ENCODE results near the gene USP33.
A peak's percentile ranks its signal among the peaks of the same experiment; 100 is the strongest.
"Not testable (repeated sequence)": the region's sequence is repeated elsewhere in the genome, so short reads cannot be mapped to it uniquely, and the experiment has no call there.

The USP33 gene

GRCh38 chr1:77683160-77684148 is 76.2 kb downstream of the USP33 start:
- DNase-seq (ENCODE audit: low spot score): peak; percentile 90
- in situ Hi-C loops (cut with MboI; ENCODE audit: low sequenced_read_pairs, unreplicated experiment): loop anchor here (25.0 kb wide), 1 partner anchor 429 kb away; no protein-coding TSS in a partner anchor

GRCh38 chr1:77682460-77683159 is 77.0 kb downstream of the USP33 start, which contains the start of gene ZZZ3:
Gene ZZZ3 (minus strand): TSS chr1:77682658. CDS start chr1:77633354, 49,304 bp downstream.
- in situ Hi-C loops (cut with MboI; ENCODE audit: low sequenced_read_pairs, unreplicated experiment): loop anchor here (25.0 kb wide), 1 partner anchor 430 kb away; no protein-coding TSS in a partner anchor
- no peak for TF ChIP-seq CTCF (IDR thresholded peaks at IDR 0.05; ENCODE audit: borderline replicate concordance, control extremely low read depth, extremely low read depth, insufficient read depth, missing control alignments)
- peak; percentile 88 for DNase-seq (ENCODE audit: low spot score)

More at GRCh38 chr1:77683160-77684148, 76.2 kb downstream of the USP33 start:
- peak; percentile 88 for TF ChIP-seq CTCF (IDR thresholded peaks at IDR 0.05; ENCODE audit: borderline replicate concordance, control extremely low read depth, extremely low read depth, insufficient read depth, missing control alignments)

GRCh38 chr1:77680173-77680572 is 79.5 kb downstream of the USP33 start:
- no peak for TF ChIP-seq CTCF (IDR thresholded peaks at IDR 0.05; ENCODE audit: borderline replicate concordance, control extremely low read depth, extremely low read depth, insufficient read depth, missing control alignments)
- in situ Hi-C loops (cut with MboI; ENCODE audit: low sequenced_read_pairs, unreplicated experiment): loop anchor here (25.0 kb wide), 1 partner anchor 432 kb away; no protein-coding TSS in a partner anchor
- no peak for DNase-seq (ENCODE audit: low spot score)

- DNase-seq (ENCODE audit: low spot score): no peak
- in situ Hi-C loops (cut with MboI; ENCODE audit: low sequenced_read_pairs, unreplicated experiment): loop anchor here (25.0 kb wide), 1 partner anchor 433 kb away; no protein-coding TSS in a partner anchor
- TF ChIP-seq CTCF (IDR thresholded peaks at IDR 0.05; ENCODE audit: borderline replicate concordance, control extremely low read depth, extremely low read depth, insufficient read depth, missing control alignments): no peak
These were observed 80.7 kb downstream of the USP33 start for GRCh38 chr1:77678660-77679610.

GRCh38 chr1:77674807-77675206 is 84.8 kb downstream of the USP33 start:
- not testable (repeated sequence) for DNase-seq (ENCODE audit: low spot score)
- in situ Hi-C loops (cut with MboI; ENCODE audit: low sequenced_read_pairs, unreplicated experiment): loop anchor here (25.0 kb wide), 1 partner anchor 437 kb away; no protein-coding TSS in a partner anchor

- no peak for TF ChIP-seq CTCF (IDR thresholded peaks at IDR 0.05; ENCODE audit: borderline replicate concordance, control extremely low read depth, extremely low read depth, insufficient read depth, missing control alignments)
- no peak for DNase-seq (ENCODE audit: low spot score)
- in situ Hi-C loops (cut with MboI; ENCODE audit: low sequenced_read_pairs, unreplicated experiment): no loop called here
These were observed 85.8 kb downstream of the USP33 start for GRCh38 chr1:77673716-77674355.

Measured in GM13976 (cell line).